NCI-H187 treated with DMSO at 0.1 percent for 48 hours (cell line): ENCODE measurements around the gene PLB1.

ENCODE experiments used
- DNase-seq: peaks from one replicate; lab custom pipeline; 2025; lab: John Stamatoyannopoulos, UW

Gene PLB1

DNA sequence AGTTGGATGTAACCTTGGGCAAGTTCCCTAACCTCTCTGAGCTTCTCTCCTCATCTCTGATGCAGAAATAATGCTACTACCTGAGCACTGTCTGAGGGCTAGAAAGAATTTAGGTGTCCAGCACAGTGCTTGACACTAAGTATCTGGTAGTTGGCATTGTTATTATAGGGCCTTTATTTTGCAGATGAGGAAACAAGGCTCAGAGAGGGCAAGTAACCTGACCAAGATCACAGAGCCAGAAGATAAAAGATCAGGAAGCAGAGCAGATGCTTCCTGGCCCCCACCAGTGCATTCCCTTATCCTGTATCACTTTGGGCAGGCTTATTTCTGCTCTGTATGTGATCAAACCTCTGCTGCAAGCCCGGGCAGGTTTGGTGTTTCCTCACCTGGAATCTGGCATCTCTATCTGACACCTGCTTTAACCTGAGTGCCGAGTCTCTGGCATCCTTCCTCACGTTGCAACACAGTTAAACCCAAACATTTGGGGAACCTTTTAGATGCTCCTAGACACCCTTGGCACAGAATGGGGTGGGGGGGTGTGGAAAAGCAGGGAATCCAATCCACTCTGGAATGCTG is 69.9 kb downstream of the PLB1 start:
- DNase-seq: no peak

DNA sequence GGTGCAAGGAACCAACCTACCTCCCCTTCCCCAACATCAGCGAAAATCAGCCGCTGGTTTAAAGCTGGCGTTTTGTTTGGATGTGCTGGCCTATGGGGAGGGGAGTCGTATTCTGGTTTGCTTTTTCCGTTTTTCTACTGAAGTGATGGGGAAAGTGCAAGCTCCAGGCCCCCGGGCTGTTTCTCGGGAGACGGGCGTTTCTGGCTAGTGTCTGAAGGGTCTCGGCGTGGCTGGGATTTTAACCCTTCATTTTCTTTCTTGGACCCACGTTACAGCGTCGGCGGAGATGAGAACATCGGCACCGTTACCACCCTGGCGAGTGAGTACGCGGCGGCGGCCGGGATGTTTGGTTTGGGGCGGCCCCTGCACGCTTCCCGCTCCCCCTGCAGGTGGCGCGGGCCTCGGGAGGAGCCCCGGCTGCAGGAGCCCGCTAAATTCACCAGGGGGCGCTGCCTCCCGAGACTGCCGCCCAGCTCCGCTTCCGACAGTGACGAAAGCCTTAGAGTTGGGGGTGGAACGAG is 70.7 kb downstream of the PLB1 start:
- peak; percentile 40 for DNase-seq

DNA sequence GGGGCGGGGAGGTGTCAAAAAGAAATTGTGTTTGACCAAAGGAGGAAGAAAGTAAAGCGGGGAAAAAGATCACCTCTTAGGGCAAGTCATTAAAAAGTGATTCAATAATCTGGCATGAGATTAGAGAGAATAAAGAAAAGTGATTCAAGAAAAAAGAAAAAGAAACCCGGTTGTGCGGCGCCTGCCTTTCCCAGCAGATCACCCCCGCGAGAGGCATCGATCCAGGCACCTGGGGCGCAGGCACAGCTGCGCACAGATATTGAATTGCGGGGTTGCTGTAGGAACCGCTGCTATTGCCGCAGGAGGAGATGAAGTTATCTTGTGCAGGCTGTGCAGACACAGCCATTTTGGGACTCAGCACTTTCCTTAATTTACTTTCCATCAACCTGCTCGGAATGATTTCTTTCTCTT is 71.2 kb downstream of the PLB1 start:
- no peak for DNase-seq

DNA sequence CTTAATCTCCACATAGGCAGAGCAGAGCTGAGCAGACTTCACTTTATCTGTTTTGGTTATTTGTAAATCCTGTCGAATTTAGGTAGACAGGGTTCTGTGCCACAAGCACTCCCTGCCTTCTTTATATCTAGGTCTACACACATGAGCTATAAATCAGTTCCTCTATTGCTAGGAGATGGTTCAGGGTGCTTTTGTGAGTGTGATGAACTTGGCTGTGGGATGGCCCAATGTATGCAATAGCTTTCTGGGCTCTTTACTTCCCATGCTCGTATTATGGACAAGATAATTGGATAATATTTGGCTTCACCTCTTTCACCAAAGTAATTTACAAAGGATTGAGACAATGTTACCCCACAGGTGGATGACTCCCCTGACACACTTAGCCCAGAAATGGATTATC is 72.2 kb downstream of the PLB1 start:
- no peak for DNase-seq

DNA sequence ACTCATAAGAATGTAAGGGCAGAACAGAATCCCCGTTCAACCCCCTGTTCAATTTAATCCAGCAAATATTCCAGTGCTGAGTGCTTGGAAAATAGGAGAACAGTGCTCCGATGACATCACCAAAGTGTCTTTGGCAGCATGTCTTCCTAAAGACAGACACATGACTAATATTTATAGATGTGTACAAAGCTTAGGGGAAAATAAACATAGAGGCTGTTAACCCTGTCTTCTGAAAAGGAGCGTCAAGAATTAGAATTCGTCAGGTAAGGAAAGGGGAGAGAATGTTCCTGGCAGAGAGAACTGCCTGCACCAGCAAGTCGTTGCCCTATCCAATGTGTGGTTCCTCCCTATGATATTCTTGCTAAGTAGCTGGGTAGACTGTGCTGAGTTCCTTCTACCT is 72.7 kb downstream of the PLB1 start:
- DNase-seq: no peak

DNA sequence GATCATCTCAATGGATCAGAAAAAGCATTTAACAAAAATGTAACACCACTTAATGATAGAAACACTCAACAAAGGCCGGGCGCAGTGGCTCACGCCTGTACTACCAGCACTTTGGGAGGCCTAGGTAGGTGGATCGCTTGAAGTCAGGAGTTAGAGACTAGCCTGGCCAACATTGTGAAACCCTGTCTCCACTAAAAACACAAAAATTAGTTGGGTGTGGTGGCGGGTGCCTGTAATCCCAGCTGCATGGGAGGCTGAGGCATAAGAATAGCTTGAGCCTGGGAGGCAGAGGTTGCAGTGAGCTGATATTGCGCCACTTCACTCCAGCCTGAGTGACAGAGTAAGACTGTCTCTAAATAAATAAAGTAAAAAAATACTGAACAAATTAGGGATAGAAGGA is 74.6 kb downstream of the PLB1 start:
- no peak for DNase-seq

DNA sequence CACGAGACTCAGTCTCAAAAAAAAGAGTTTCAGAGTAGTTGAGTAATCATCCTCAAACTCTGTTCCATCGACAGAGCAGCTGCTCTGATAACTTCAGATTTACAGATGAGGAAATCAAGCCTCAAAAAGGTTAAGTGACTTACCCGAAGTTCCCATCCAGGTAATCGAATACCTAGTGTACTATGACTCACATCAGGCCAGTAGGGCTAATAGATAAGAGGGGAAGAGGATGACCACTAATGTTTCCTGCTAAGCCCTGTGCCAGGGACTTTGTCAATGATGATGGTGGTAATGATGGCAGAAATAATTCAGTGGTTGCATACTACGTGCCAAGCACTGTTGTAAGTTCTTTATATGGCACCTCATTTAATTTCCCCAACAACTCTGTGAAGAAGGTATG is 80.9 kb downstream of the PLB1 start:
- no peak for DNase-seq

DNA sequence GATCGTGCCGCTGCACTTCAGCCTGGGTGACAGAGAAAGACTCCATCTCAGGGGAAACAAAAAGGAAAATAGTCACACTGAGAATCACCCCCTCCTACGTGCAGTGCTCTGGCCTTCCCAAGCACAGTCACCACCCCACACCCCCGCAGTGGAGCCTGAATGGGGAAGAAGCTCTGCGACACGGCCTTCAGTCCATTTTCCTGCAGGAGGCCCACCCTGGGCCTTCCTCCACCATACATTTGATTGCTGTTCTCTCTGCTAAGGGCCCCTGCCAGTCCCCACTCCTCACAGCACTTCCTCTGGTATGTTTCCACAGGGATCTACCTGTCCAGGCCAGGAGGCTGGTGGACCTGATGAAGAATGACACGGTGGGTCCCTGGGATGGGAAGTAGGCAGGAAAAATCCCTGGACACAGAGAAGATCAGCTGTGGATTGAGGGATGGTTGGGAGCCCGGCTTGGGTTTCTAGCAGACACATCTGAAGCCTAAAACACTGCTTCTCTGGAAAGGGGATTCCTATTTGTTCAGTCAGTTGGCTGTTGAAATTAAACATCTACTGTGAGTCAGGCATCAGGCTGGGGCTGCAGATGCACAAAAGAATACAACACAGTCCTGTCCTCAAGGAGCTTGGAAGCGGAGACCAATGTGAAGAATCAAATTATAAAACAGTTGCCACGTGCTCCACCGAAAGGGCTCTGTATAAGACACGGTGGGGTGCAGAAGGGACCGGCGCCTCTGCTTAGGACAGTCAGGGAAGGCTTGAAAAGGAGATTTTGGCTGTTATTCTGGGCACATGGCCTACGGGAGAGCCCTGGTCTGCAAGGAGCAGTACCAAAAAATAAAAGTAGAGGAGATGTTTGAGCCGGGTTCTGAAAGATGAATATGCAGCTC is 82.2 kb downstream of the PLB1 start:
- no peak for DNase-seq

DNA sequence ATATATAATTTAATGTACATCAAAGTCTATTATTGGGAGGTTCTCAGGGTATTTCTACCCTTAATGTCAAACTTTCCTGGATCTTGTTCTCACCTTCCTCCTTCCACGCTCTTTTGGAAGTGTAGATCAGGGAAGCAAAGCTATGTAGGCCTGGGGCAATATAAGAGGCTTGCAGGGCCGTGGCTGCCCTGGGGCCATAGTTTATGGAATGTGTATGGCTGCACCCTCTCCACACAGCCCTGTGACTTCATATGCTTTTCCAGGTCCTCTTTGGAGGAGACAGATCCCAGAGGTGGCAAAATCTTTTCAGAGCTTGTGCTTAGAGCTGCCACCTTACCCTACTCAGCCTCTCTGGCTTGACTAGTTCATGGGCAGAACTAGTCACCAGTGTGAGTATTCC is 82.9 kb downstream of the PLB1 start:
- no peak for DNase-seq

DNA sequence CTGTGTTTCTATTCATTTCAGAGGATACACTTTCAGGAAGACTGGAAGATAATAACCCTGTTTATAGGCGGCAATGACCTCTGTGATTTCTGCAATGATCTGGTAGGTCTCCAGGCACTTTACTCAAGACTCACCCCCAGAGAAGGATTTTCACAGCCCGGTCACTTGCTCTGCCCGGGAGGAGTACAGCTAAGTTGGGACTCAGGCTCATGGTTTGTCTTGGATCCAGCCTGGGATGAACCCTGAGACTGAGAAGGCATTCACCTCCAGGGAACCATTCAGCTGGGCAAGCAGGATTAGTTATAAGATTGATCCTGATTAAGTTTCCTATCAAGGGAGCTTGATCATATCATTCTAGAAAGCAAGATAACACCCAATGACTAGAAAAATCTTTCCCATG is 83.7 kb downstream of the PLB1 start:
- no peak for DNase-seq

DNA sequence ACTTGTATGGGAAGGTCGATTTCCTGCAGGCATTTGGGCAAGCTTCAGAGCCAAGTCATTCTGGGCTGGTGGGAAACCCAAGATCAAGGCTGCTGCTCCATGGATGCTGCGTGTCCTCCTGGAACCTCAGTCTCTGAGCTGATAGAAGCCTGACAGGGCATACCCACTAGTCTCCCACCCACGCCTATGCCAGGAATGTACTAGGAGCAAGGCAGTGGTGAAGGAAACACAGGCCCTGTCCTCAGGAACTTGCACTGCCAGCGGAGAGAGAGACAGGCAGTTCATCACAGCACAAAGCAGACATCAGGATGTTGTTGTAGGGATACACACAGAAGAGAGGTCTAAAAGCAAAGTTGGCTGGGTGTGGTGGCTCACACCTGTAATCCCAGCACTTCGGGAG is 84.2 kb downstream of the PLB1 start:
- no peak for DNase-seq

DNA sequence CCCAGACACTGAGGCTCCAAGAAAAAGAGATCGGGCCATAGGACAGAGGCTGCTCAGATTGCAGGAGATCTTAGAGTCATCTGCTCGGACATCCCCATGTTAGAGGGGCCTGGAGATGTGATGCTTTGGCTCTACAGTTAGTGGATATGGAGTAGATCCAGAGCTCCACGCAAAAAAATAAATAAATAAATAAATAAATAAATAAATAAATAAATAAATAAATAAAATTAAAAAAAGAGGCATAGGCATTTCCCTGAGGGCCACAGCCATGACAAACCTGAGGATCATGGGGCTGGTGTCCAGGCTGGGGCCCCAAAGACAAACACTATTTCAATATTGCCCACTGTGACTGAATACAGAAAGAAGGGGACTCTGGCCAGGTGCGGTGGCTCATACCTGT is 85.5 kb downstream of the PLB1 start:
- no peak for DNase-seq

DNA sequence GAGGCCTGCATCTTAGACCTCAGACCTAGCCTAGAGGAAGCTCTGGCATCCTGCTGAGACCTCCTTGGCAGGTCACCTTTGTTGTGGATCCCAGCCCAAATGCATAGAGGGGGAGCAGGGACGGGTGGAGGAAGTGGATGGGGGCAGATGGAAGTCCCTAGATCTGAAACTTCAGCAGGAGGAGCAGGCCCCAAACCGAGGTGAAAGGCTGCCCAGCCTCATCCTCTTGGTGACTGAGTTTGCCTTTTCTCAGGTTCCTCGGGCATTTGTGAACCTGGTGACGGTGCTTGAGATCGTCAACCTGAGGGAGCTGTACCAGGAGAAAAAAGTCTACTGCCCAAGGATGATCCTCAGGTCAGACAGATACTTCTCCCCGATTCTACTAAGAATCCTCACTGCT is 86.3 kb downstream of the PLB1 start:
- no peak for DNase-seq

DNA sequence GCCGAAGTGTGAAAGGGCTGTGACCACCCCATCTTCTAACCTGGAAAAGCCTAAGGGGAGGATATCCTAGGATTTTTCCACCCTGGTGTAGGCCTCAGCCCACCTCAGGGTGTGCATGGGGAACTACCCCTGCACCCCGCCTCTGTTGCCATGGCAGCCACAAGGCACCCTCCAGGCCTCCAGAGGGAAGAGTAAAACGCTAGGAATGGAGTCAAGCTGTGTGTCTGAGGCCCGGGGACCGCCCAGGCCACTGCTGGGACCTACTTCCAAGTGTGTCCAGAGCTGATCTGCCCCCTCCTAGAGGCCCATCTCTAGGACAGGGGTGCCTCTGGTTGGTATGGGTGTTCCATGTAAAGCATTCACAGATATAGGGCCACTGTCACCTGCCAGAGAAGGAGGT is 86.7 kb downstream of the PLB1 start:
- DNase-seq: no peak

DNA sequence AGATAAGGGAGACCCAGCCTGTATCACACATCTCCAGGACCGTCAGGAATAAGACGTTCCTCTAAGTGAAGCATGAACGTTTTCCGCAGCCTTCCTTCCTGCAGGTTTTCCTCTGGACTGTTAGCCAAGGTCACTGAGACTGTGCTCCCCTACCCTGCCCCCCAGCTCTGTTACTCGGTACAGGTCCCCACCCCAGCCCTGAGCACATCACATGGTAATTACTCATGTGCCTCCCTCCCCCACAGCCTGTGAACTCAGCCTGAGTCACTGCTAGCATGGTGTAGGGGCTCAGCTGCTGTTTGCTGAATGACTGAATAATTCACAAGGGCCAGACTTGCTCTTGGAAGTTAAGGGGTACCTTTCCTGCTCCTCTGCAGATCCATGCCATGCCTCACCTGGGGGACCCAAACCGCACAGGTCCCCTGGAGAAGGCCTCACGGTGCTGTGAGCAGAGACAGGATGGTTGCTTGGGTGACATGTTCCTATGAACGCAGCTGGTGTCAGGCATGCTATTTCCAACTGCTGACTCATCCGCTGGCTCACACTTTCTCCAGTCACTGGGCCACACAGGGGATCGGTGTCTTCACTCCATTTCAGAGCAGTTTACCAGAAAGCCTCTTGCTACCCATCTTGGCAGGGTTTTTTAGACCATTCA is 88.2 kb downstream of the PLB1 start:
- DNase-seq: no peak

DNA sequence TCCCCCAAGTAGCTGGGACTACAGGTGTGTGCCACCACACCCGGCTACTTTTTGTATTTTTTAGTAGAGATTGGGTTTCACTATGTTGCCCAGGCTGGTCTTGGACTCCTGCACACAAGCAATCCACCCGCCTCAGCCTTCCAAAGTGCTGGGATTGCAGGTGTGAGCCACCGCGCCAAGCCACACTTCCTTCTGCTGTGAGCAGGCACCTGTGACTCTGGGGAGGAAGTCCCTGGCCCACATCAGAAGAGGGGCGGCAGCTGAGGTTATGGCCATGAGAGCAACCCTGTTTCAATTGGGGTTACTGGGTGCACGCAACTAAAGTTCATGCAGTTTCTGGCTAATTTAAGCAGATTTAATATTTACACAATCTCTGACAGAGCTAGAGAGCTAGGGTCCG is 91.0 kb downstream of the PLB1 start:
- no peak for DNase-seq

DNA sequence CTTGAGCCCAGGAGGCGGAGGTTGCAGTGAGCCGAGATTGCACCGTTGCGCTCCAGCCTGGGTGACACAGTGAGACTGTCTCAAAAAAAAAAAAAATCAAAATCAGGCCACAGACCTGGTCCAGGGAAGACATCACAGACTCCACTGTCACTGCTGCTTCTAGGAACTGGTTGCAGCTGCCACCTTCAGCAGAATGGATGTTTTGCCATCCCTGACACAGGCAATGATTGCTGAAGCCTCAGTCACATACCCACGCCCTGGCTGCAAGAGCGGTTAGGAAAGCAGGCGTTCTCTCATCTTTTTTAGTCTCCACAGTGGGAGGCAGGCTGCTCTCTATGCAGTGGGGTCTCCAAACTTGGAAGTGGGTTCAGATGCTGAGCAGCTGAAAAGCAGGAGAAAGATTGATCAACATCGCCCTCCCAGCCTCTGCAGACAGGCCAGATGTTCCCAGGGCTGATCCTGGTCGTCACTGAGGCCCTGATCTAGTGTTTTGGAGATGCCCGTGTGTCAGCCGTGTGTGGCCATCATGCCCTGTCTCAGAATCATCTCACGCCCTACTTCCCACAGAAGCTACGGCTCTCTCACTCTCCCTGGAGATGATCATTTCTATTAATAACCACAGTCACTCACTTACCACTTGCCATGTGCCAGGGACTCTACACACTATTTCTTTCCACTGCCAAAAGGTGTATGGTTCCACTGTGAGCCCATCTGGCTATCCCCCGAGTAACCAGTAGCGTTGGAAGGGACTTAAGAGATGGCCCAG is 91.8 kb downstream of the PLB1 start:
- DNase-seq: no peak

DNA sequence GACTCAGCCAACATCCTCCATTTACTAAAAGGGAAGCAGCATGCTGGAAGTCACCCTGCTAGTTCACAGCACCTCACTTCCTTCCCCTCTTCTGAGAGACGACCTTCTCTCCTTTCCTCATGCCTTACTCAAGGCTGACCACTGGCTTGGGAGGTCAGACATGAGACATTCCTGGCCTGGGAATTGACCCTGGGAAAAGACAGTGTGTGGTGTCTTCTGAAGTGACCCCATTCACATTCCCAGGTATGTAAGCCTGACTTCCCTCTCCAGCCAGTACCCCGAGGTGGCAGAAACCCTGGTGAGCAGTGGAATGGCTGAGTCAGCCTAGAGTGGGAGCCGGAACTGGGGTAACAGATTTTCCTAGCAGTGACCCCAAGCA is 92.4 kb downstream of the PLB1 start:
- no peak for DNase-seq

DNA sequence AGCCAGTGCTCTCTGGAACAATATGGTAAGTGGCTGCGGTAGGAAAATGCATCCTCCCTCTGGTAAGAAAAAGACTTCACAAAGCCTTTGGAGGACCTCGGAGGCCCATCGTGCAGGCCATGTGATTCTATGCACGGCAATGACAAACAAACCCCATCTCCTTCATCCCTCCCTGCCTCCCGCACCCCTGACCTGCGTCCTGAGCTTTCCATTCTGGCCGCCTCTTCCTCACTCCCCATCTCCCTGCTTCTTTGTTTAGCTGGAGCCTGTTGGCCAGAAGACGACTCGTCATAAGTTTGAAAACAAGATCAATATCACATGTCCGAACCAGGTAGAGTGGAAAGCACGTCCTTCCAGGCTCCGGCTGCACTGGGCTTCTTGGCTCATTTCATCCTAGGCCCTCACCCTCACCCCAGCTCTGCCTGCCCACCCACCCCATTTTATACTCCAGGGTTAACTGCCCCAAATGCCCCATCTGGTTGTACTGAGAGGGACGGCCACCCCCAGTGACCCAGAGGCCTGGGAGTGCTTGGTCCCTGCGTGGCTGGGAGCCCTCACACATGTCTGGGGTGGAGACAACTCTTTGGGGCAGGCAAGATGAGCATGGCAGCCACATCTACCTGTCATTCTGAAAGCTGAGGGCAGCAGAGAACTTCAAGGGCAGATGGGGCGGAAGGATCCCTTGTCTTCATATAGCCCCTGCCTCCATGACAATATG is 94.0 kb downstream of the PLB1 start:
- no peak for DNase-seq

DNA sequence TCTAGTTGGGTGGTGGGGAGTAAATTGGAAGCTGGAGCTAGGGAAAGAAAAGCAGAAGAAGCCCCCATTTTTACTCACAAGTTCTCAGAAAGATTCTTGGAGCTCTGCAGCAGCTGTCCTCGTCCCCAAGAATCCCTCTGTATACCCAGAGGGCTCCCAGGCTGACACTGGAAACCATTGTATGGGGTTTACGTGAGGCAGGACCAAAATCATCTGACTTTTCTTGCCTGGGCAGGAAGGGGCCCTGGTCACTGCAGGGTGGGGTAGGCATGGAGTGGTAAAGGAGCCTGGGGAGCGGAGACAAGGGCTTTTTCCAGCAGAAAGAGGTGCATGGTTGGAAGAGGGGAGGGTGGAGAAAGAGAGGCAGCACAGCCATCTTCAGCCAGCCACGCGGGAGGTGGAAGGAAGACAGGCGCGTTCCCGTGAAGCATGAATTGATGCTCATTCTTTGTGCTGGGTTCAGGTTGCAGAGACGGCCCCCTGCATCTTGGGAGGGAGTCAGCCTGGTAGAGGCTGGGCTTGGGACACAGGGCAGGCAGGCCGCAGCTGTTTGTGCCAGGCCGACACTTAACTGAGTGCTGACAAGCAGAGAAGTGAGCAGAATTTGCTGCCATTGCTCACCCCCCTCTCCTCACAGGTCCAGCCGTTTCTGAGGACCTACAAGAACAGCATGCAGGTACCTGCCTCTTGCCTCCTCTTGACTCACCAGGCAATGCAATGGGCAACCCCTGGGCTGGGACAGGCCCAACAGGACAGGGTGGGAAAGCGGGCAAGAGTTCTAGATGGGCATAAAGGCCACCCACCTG is 94.8 kb downstream of the PLB1 start:
- no peak for DNase-seq
